Prostate gland (tissue), 2 donors: Measurements from ENCODE around the gene SVOP.

ENCODE experiments used
- CTCF ChIP-seq, 4 experiments: fragments of 200-600 bp in 2 of 4; fragments of 450-650 bp in 2 of 4; sonication (generic) in 2 of 4; IDR thresholded peaks; 1 replicate in 3 of 4; 2 replicates in 1 of 4; pipeline ENCODE4 v1.5.1; 2016 to 2019; ENCODE audit warnings: antibody characterized with exemption in 4 of 4, mild to moderate bottlenecking in 2 of 4, moderate library complexity in 2 of 4
- POLR2A ChIP-seq: fragments of 450-650 bp; IDR thresholded peaks from one replicate; pipeline ENCODE4 v1.6.1; 2016; ENCODE audit warnings: antibody characterized with exemption, mild to moderate bottlenecking
- POLR2AphosphoS5 ChIP-seq: sonication (generic); formaldehyde crosslinking; IDR thresholded peaks from one replicate; pipeline ENCODE4 v1.6.1; 2017; ENCODE audit warnings: antibody characterized with exemption

- TF ChIP-seq CTCF (IDR thresholded peaks at IDR 0.05) (no peak), POLR2AphosphoS5 (no peak), POLR2A (no peak)
Observed at GRCh38 chr12:108890208-108890607, 130.7 kb downstream of the SVOP start.
